ENCODE measurements around the gene GBA3. TPM values are rescaled to one million over a fixed set of nuclear protein-coding genes. Genes with fewer than 3 reads are reported as not detected.

GBA3 gene
- total and polyA plus RNA-seq, 2 of the 8 experiments (the other 6 are each of a cell fraction or from before 2014, with no cell fraction given): not detected

DNA sequence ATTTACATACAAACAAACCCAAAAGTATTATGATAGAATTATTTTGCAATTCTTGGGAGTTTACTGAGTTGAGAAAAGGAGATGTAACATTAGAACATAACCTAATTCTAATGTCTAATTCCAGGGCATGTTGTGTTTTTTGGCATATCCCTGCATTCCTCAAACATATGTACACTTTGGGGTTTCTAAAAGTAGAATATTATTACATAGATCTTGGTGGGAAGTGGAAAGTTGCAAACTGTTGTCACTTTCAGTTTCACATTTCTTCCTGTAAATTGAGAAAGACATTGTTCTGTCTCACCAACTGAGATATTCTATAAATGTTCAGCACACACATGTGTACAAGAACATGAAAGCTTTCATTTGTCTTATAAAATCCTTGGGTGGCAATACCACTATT is 24.4 kb upstream of the GBA3 start:
- Histone ChIP-seq H3K9ac (replicated peaks in 1 of 4; ENCODE audit: extremely low read depth in 1 of 4, low read depth in 3 of 4, low read length in 3 of 4) (no peak overlapping the region), H3K36me3 (ENCODE audit: control insufficient read depth in 2 of 4, insufficient read depth in 4 of 4, low read length in 3 of 4) (no peaks in the 10 kb centered on the region), H3K79me1 (ENCODE audit: low read depth, low read length) (no peaks in the 10 kb centered on the region), H2AFZ (ENCODE audit: low read length) (no peak overlapping the region), H3K4me2 (ENCODE audit: insufficient read depth in 1 of 2, low read depth in 2 of 2, low read length in 2 of 2) (no peak overlapping the region), H3K27me3 (replicated peaks in 1 of 4; ENCODE audit: control insufficient read depth in 3 of 4, extremely low read depth in 1 of 4, insufficient read depth in 3 of 4, low read length in 3 of 4) (no peaks in the 10 kb centered on the region), H3K18ac (ENCODE audit: extremely low read depth, low read length) (no peak overlapping the region), H4K20me1 (replicated peaks in 1 of 2; ENCODE audit: control insufficient read depth in 1 of 2, insufficient read depth in 2 of 2, low read length in 2 of 2) (no peaks in the 10 kb centered on the region), H4K5ac (ENCODE audit: insufficient read length, low read depth, low read length) (no peak overlapping the region), H3K4me1 (replicated peaks in 1 of 4; ENCODE audit: control insufficient read depth in 3 of 4, insufficient read depth in 4 of 4, low read length in 3 of 4) (no peaks in the 10 kb centered on the region), H4K8ac (ENCODE audit: extremely low read depth, insufficient read depth, low read length) (no peak overlapping the region), H3K27ac (ENCODE audit: low read depth, low read length) (no peak overlapping the region), H2BK5ac (ENCODE audit: low read depth, low read length) (no peak overlapping the region), H3K14ac (ENCODE audit: insufficient read length) (no peak overlapping the region), H3K9me3 (ENCODE audit: insufficient read depth in 2 of 2, low read depth in 1 of 2, low read length in 1 of 2) (no peaks in the 10 kb centered on the region), H3K23ac (ENCODE audit: insufficient read length) (no peak overlapping the region), H3K4me3 (ENCODE audit: extremely low read depth in 1 of 4, insufficient read depth in 2 of 4, low read depth in 3 of 4, low read length in 4 of 4) (no peak overlapping the region), H2BK20ac (ENCODE audit: low read length) (no peak overlapping the region), H2BK120ac (replicated peaks; ENCODE audit: low read depth, low read length) (no peak overlapping the region), H2BK12ac (ENCODE audit: low read depth, low read length) (no peak overlapping the region), H3K79me2 (ENCODE audit: control insufficient read depth in 1 of 2, insufficient read depth in 2 of 2, low read length in 2 of 2) (no peaks in the 10 kb centered on the region), H2AK5ac (ENCODE audit: low read depth, low read length) (no peak overlapping the region), H4K91ac (replicated peaks; ENCODE audit: insufficient read length, low read length) (no peak overlapping the region), H3K56ac (replicated peaks; ENCODE audit: insufficient read length, low read depth, low read length) (no peak overlapping the region), H3K4ac (replicated peaks; ENCODE audit: insufficient read length, low read depth, low read length) (no peak overlapping the region), H3K23me2 (ENCODE audit: low read depth, low read length) (no peaks in the 10 kb centered on the region), H2BK15ac (ENCODE audit: low read length) (no peak overlapping the region)
- ChIA-PET POLR2A (ENCODE audit: partially characterized antibody) (no interaction called here), CTCF (ENCODE audit: partially characterized antibody) (no interaction called here)
- no peak for TF ChIP-seq SAP30 (IDR thresholded peaks at IDR 0.05; ENCODE audit: insufficient read depth, insufficient replicate concordance, low read length)
- no peak for TF ChIP-seq HDAC6 (IDR thresholded peaks at IDR 0.05; ENCODE audit: low read depth, low read length)
- TF ChIP-seq SP1 (IDR thresholded peaks at IDR 0.05; ENCODE audit: low read depth, low read length): no peak
- no peak for TF ChIP-seq CHD2 (IDR thresholded peaks at IDR 0.05; ENCODE audit: low read length)
- no peak for TF ChIP-seq SP4 (IDR thresholded peaks at IDR 0.05; ENCODE audit: low read length)
- no peak for DNase-seq (ENCODE audit: low read depth in 1 of 2, low spot score in 2 of 2)
- no peak for FAIRE-seq
